Measurements from ENCODE around the gene DDX42. TPM values are rescaled to one million over a fixed set of nuclear protein-coding genes. Genes with fewer than 3 reads are reported as not detected.

The DDX42 gene
- total and polyA plus RNA-seq, 8 donors = 42.7 to 346 (median 186) TPM

- TF ChIP-seq CTCF (IDR thresholded peaks at IDR 0.05) (peak in 4 of 7 experiments; percentile 25 to 44 (median 34)), POLR2AphosphoS5 (IDR thresholded peaks at IDR 0.05) (peak in 1 of 3 donors; percentile 42), POLR2A (IDR thresholded peaks at IDR 0.05) (no peak), EP300 (IDR thresholded peaks at IDR 0.05) (no peak)
- no peaks in the 10 kb centered on the region for H3K9me3 ChIP-seq
- WGBS, 5 donors = 32 to 41% (median 39%) methylated on average over 11 to 13 of the region's 13 CpGs
- no peak overlapping the region for H3K4me3 ChIP-seq
- H3K36me3 ChIP-seq = peaks cover 72 to 84% (median 82%) of the 10 kb centered on the region in 4 donors
- peaks cover 33 to 57% (median 44%) of the 10 kb centered on the region in 4 donors for H3K4me1 ChIP-seq
- no peaks in the 10 kb centered on the region for H3K27me3 ChIP-seq
- peak overlapping the region in 4 of 5 donors; percentile 11 to 53 (median 32) for H3K27ac ChIP-seq
- intact Hi-C loops (cut with DNase I; ENCODE audit: low total_unique reads) = no loop called here
- DNase-seq = peak; percentile 38 to 89
Measured at GRCh38 chr17:63834431-63835166, 60.6 kb downstream of the DDX42 start.

- no peak overlapping the region for H3K4me3 ChIP-seq
- TF ChIP-seq EP300 (IDR thresholded peaks at IDR 0.05) = no peak
- TF ChIP-seq CTCF (IDR thresholded peaks at IDR 0.05) = no peak
- TF ChIP-seq POLR2AphosphoS5 (IDR thresholded peaks at IDR 0.05) = no peak
- TF ChIP-seq POLR2A (IDR thresholded peaks at IDR 0.05) = no peak
- H3K36me3 ChIP-seq = peaks cover 66 to 77% (median 75%) of the 10 kb centered on the region in 4 donors
- no peaks in the 10 kb centered on the region for H3K27me3 ChIP-seq
- peaks cover 39 to 60% (median 48%) of the 10 kb centered on the region in 4 donors for H3K4me1 ChIP-seq
- 85 to 87% (median 87%) methylated on average over 9 of the region's 9 CpGs for WGBS, 5 donors
- intact Hi-C loops (cut with DNase I; ENCODE audit: low total_unique reads) = no loop called here
- peak overlapping the region in 4 of 5 donors; percentile 11 to 53 (median 30) for H3K27ac ChIP-seq
- H3K9me3 ChIP-seq = no peaks in the 10 kb centered on the region
- DNase-seq = no peak
Measured at GRCh38 chr17:63835167-63835720, 61.3 kb downstream of the DDX42 start.

- H3K9me3 ChIP-seq = no peaks in the 10 kb centered on the region
- peaks cover 54 to 69% (median 62%) of the 10 kb centered on the region in 4 donors for H3K4me1 ChIP-seq
- intact Hi-C loops (cut with DNase I; ENCODE audit: low total_unique reads) = no loop called here
- no peak overlapping the region for H3K4me3 ChIP-seq
- H3K27ac ChIP-seq = peak overlapping the region in 3 of 5 donors; percentile 95 to 97 (median 96)
- H3K36me3 ChIP-seq = peaks cover 50 to 61% (median 59%) of the 10 kb centered on the region in 4 donors
- no peak for TF ChIP-seq CTCF (IDR thresholded peaks at IDR 0.05)
- no peak for TF ChIP-seq POLR2A (IDR thresholded peaks at IDR 0.05)
- TF ChIP-seq EP300 (IDR thresholded peaks at IDR 0.05) = no peak
- no peak for TF ChIP-seq POLR2AphosphoS5 (IDR thresholded peaks at IDR 0.05)
- WGBS, 5 donors = 90 to 98% (median 93%) methylated on average over 7 of the region's 7 CpGs
- H3K27me3 ChIP-seq = no peaks in the 10 kb centered on the region
- DNase-seq = no peak
Measured at GRCh38 chr17:63836811-63837210, 62.8 kb downstream of the DDX42 start.

- DNase-seq = no peak
- Histone ChIP-seq H3K9me3 (no peaks in the 10 kb centered on the region), H3K4me1 (peaks cover 54 to 69% (median 64%) of the 10 kb centered on the region in 4 donors), H3K36me3 (peaks cover 44 to 55% (median 53%) of the 10 kb centered on the region in 4 donors), H3K27ac (peak overlapping the region; percentile 69 to 97 (median 95)), H3K27me3 (no peaks in the 10 kb centered on the region), H3K4me3 (peak overlapping the region in 2 of 4 donors; percentile 2 to 42)
- WGBS, 5 donors = 75 to 86% (median 78%) methylated on average over 9 to 12 of the region's 12 CpGs
- intact Hi-C loops (cut with DNase I; ENCODE audit: low total_unique reads) = no loop called here
- TF ChIP-seq POLR2A (IDR thresholded peaks at IDR 0.05) (no peak), CTCF (IDR thresholded peaks at IDR 0.05) (no peak), POLR2AphosphoS5 (IDR thresholded peaks at IDR 0.05) (no peak), EP300 (IDR thresholded peaks at IDR 0.05) (no peak)
Measured at GRCh38 chr17:63837480-63837879, 63.5 kb downstream of the DDX42 start.
